ENCODE data around the gene HMGB3. TPM values are rescaled to one million over a fixed set of nuclear protein-coding genes. Genes with fewer than 3 reads are reported as not detected.

HMGB3 gene
- 1 to 10 TPM; 2.5 to 3.9 (median 2.7) TPM for total RNA-seq
- 10 to 100 TPM; 28.4 to 46.4 (median 30.6) TPM for polyA plus RNA-seq

- H3K4me3 ChIP-seq: peak within 1 kb of the TSS; percentile 23 to 57 (median 51)
- H3K27me3 ChIP-seq: no peaks in the 10 kb centered on the region
- H3K27ac ChIP-seq: peak within 1 kb of the TSS; percentile 49 to 62 (median 56)
- intact Hi-C loops (cut with DNase I): loop anchor here (1.0 kb wide), 1 partner anchor 85 kb away; the partner anchor contains the start of gene CD99L2
- no peaks in the 10 kb centered on the region for H3K4me1 ChIP-seq
- no peaks in the 10 kb centered on the region for H3K9me3 ChIP-seq
- H3K36me3 ChIP-seq: no peaks in the 10 kb centered on the region
- TF ChIP-seq CTCF (IDR thresholded peaks at IDR 0.05) (no peak), POLR2A (IDR thresholded peaks at IDR 0.05) (no peak), POLR2AphosphoS5 (IDR thresholded peaks at IDR 0.05) (peak in 2 of 4 donors; percentile 43 to 72)
- DNase-seq: peak; percentile 86
- WGBS, 2 donors: 1% methylated on average over 81 to 90 of the region's 90 CpGs
These were observed at the start of gene HMGB3 for GRCh38 chrX:150982788-150983520. Gene HMGB3, plus strand, starts transcription at chrX:150983335. Its CDS starts 2,265 bp downstream, at chrX:150985600.

GRCh38 chrX:150933945-150934350 lies 49.2 kb upstream of the HMGB3 start:
- Histone ChIP-seq H3K9me3 (peaks cover 0 to 6% (median 0%) of the 10 kb centered on the region in 4 donors), H3K36me3 (no peaks in the 10 kb centered on the region), H3K4me1 (peaks cover 0 to 9% (median 3%) of the 10 kb centered on the region in 4 donors), H3K27ac (peak overlapping the region in 3 of 4 donors; percentile 35 to 67 (median 63)), H3K27me3 (no peaks in the 10 kb centered on the region), H3K4me3 (no peak overlapping the region)
- 61 to 74% methylated on average over 5 of the region's 5 CpGs for WGBS, 2 donors
- DNase-seq: no peak
- intact Hi-C loops (cut with DNase I): loop anchor here (2.0 kb wide), 1 partner anchor 35 kb away; the partner anchor contains the start of gene CD99L2
- TF ChIP-seq EP300 (IDR thresholded peaks at IDR 0.05) (no peak), POLR2AphosphoS5 (IDR thresholded peaks at IDR 0.05) (no peak), CTCF (IDR thresholded peaks at IDR 0.05) (no peak), POLR2A (IDR thresholded peaks at IDR 0.05) (no peak)

- DNase-seq: peak; percentile 71
- Histone ChIP-seq H3K27ac (peak overlapping the region in 3 of 4 donors; percentile 35 to 67 (median 63)), H3K9me3 (peaks cover 0 to 6% (median 0%) of the 10 kb centered on the region in 4 donors), H3K27me3 (no peaks in the 10 kb centered on the region), H3K4me3 (no peak overlapping the region), H3K4me1 (peaks cover 0 to 9% (median 3%) of the 10 kb centered on the region in 4 donors), H3K36me3 (no peaks in the 10 kb centered on the region)
- 8 to 30% methylated on average over 5 of the region's 5 CpGs for WGBS, 2 donors
- intact Hi-C loops (cut with DNase I): loop anchor here (2.0 kb wide), 1 partner anchor 36 kb away; the partner anchor contains the start of gene CD99L2
- TF ChIP-seq EP300 (IDR thresholded peaks at IDR 0.05) (no peak), CTCF (IDR thresholded peaks at IDR 0.05) (no peak), POLR2AphosphoS5 (IDR thresholded peaks at IDR 0.05) (peak in 1 of 4 donors; percentile 15), POLR2A (IDR thresholded peaks at IDR 0.05) (no peak)
These were observed 48.7 kb upstream of the HMGB3 start for GRCh38 chrX:150934453-150934852.

GRCh38 chrX:150935467-150935866 lies 47.7 kb upstream of the HMGB3 start:
- 38 to 73% methylated on average over 7 of the region's 7 CpGs for WGBS, 2 donors
- Histone ChIP-seq H3K27ac (peak overlapping the region in 2 of 4 donors; percentile 63 to 67), H3K9me3 (peaks cover 0 to 6% (median 0%) of the 10 kb centered on the region in 4 donors), H3K4me3 (no peak overlapping the region), H3K36me3 (no peaks in the 10 kb centered on the region), H3K27me3 (no peaks in the 10 kb centered on the region), H3K4me1 (peaks cover 0 to 9% (median 3%) of the 10 kb centered on the region in 4 donors)
- DNase-seq: no peak
- TF ChIP-seq EP300 (IDR thresholded peaks at IDR 0.05) (no peak), CTCF (IDR thresholded peaks at IDR 0.05) (no peak), POLR2A (IDR thresholded peaks at IDR 0.05) (no peak), POLR2AphosphoS5 (IDR thresholded peaks at IDR 0.05) (no peak)
- intact Hi-C loops (cut with DNase I): loop anchor here (2.0 kb wide), 1 partner anchor 37 kb away; the partner anchor contains the start of gene CD99L2
